Fibroblast of skin of left quadriceps (primary cell): ENCODE results near the gene LBP.
"Not testable (repeated sequence)": the region's sequence is repeated elsewhere in the genome, so short reads cannot be mapped to it uniquely, and the experiment has no call there.

Experiments
- DNase-seq, 2 experiments: peaks; one replicate each; pipeline ENCODE4 v3.0.0-alpha.2; 2013; ENCODE audit warnings: low read depth in 2 of 2

The LBP gene

GRCh38 chr20:38320221-38320620 is 26.1 kb upstream of the LBP start:
- no peak for DNase-seq

- DNase-seq, result peak in 1 of 2 experiments; percentile 36
These were observed 24.2 kb upstream of the LBP start for GRCh38 chr20:38321959-38322598.

GRCh38 chr20:38324159-38324558 is 22.1 kb upstream of the LBP start:
- DNase-seq, result no peak

GRCh38 chr20:38325167-38325566 is 21.1 kb upstream of the LBP start:
- no peak for DNase-seq

- no peak for DNase-seq
These were observed 20.4 kb upstream of the LBP start for GRCh38 chr20:38325905-38326304.

- no peak for DNase-seq
These were observed 20.0 kb upstream of the LBP start for GRCh38 chr20:38326309-38326708.

GRCh38 chr20:38330638-38331037 is 15.6 kb upstream of the LBP start:
- DNase-seq, result no peak

GRCh38 chr20:38331245-38331644 is 15.0 kb upstream of the LBP start:
- no peak for DNase-seq

- DNase-seq, result no peak
These were observed 14.5 kb upstream of the LBP start for GRCh38 chr20:38331814-38332213.

GRCh38 chr20:38334016-38334415 is 12.3 kb upstream of the LBP start:
- no peak for DNase-seq

GRCh38 chr20:38336726-38337125 is 9.6 kb upstream of the LBP start:
- no peak for DNase-seq

GRCh38 chr20:38337561-38338140 is 8.6 kb upstream of the LBP start:
- DNase-seq, result no peak

GRCh38 chr20:38338849-38339520 is 7.3 kb upstream of the LBP start:
- no peak for DNase-seq

- DNase-seq, result not testable (repeated sequence)
These were observed 6.8 kb upstream of the LBP start for GRCh38 chr20:38339521-38339896.

- no peak for DNase-seq
These were observed 6.3 kb upstream of the LBP start for GRCh38 chr20:38339997-38340396.

- no peak for DNase-seq
These were observed 5.6 kb upstream of the LBP start for GRCh38 chr20:38340693-38341092.

GRCh38 chr20:38342216-38342615 is 4.1 kb upstream of the LBP start:
- no peak for DNase-seq

- no peak for DNase-seq
These were observed 3.5 kb upstream of the LBP start for GRCh38 chr20:38342713-38343310.

- DNase-seq, result peak in 1 of 2 experiments; percentile 5
These were observed 2.8 kb upstream of the LBP start for GRCh38 chr20:38343311-38344106.

GRCh38 chr20:38344107-38344701 is 2.1 kb upstream of the LBP start:
- no peak for DNase-seq

GRCh38 chr20:38345643-38346042 is 639 bp upstream of the LBP start:
- DNase-seq, result no peak

GRCh38 chr20:38346741-38347140 is 459 bp downstream of the LBP start:
- no peak for DNase-seq
